GM12878 (cell line): ENCODE results near the gene LEMD1. TPM values are rescaled to one million over a fixed set of nuclear protein-coding genes. Genes with fewer than 3 reads are reported as not detected.

Source experiments
- BCL3 ChIP-seq: IDR thresholded peaks from 2 replicates; pipeline ENCODE4 v1.6.1; 2011; ENCODE audit warnings: borderline replicate concordance, low read depth, mild to moderate bottlenecking, moderate library complexity, low read length; ENCODE audit not compliant: insufficient read depth, poor library complexity, severe bottlenecking
- CEBPZ ChIP-seq: fragments of 150-350 bp; IDR thresholded peaks from 2 replicates; pipeline ENCODE4 v1.6.1; 2016; ENCODE audit warnings: low read depth, low read length
- EGR1 ChIP-seq, 2 experiments: IDR thresholded peaks; 1 replicate in 1 of 2; 2 replicates in 1 of 2; pipeline ENCODE4 v1.6.1; 2011 to 2012; ENCODE audit warnings: low read depth in 2 of 2, low read length in 2 of 2, borderline replicate concordance in 1 of 2, mild to moderate bottlenecking in 1 of 2, moderate library complexity in 1 of 2
- GABPA ChIP-seq: IDR thresholded peaks from 2 replicates; pipeline ENCODE4 v1.6.1; 2014; ENCODE audit warnings: antibody characterized with exemption, low read depth, mild to moderate bottlenecking, inconsistent platforms
- JUND ChIP-seq: IDR thresholded peaks from 2 replicates; pipeline ENCODE4 v1.6.1; 2012; ENCODE audit warnings: low read depth, mild to moderate bottlenecking, low read length, improper control_type of control experiment, moderate library complexity
- KLF5 ChIP-seq: fragments of 450-650 bp; IDR thresholded peaks from 2 replicates; pipeline ENCODE4 v1.6.1; 2014; ENCODE audit warnings: mild to moderate bottlenecking; ENCODE audit not compliant: partially characterized antibody
- NFYA ChIP-seq: IDR thresholded peaks from 2 replicates; pipeline ENCODE4 v1.6.1; 2011; ENCODE audit warnings: low read depth, mild to moderate bottlenecking, low read length, improper control_type of control experiment, borderline replicate concordance
- NFYB ChIP-seq: IDR thresholded peaks from 2 replicates; pipeline ENCODE4 v1.6.1; 2011; ENCODE audit warnings: low read depth, mild to moderate bottlenecking, low read length, improper control_type of control experiment, moderate library complexity; ENCODE audit not compliant: insufficient read depth
- NR2C1 ChIP-seq: fragments of 450-650 bp; IDR thresholded peaks from 2 replicates; pipeline ENCODE4 v1.6.1; 2017; ENCODE audit warnings: antibody characterized with exemption, mild to moderate bottlenecking, moderate library complexity
- POLR2AphosphoS2 ChIP-seq: IDR thresholded peaks from 2 replicates; pipeline ENCODE4 v1.6.1; 2011; ENCODE audit warnings: low read depth, mild to moderate bottlenecking, low read length, improper control_type of control experiment, moderate library complexity
- SMAD5 ChIP-seq: IDR thresholded peaks from 2 replicates; pipeline ENCODE4 v1.6.1; 2016; ENCODE audit warnings: antibody characterized with exemption, low read depth
- SMC3 ChIP-seq: IDR thresholded peaks from 2 replicates; pipeline ENCODE4 v1.6.1; 2011; ENCODE audit warnings: low read length, improper control_type of control experiment, borderline replicate concordance
- SREBF1 ChIP-seq: IDR thresholded peaks from 2 replicates; pipeline ENCODE4 v1.6.1; 2012; ENCODE audit warnings: mild to moderate bottlenecking, low read length
- YBX1 ChIP-seq: fragments of 450-650 bp; IDR thresholded peaks from 2 replicates; pipeline ENCODE4 v1.6.1; 2016; ENCODE audit warnings: antibody characterized with exemption
- ZBED1 ChIP-seq: IDR thresholded peaks from 2 replicates; pipeline ENCODE4 v1.6.1; 2016; ENCODE audit warnings: borderline replicate concordance
- ZBTB11 ChIP-seq: fragments of 450-650 bp; formaldehyde crosslinking; IDR thresholded peaks from 2 replicates; pipeline ENCODE4 v1.5.0; 2022; ENCODE audit warnings: mild to moderate bottlenecking, missing genetic modification characterization
- ZNF622 ChIP-seq: fragments of 450-650 bp; IDR thresholded peaks from 2 replicates; pipeline ENCODE4 v1.6.1; 2017; ENCODE audit warnings: mild to moderate bottlenecking, inconsistent platforms
- polyA plus RNA-seq, 11 experiments: library from polyadenylated mRNA; depleted of rRNA in 4 of 11; unstranded in 6 of 11; stranded (reverse) in 5 of 11; fragments of >200 nt; fragmentation: Nextera tagmentation in 4 of 11; fragmentation: Illumina TruSeq in 1 of 11; extraction: Ambion mirVana in 4 of 11; extraction: Trizol in 1 of 11; gene quantifications; 1 replicate in 1 of 11; 2 replicates in 10 of 11; pipeline versions ENCODE4 v1.2.1 to v1.2.3, GENCODE V29; 2011 to 2016; ENCODE audit warnings: inconsistent platforms in 2 of 11, missing spikeins in 2 of 11, low read depth in 1 of 11
- total RNA-seq, 4 experiments: library from RNA; depleted of rRNA in 3 of 4; stranded (reverse); fragments of >200 nt in 3 of 4; fragmentation: Illumina TruSeq in 1 of 4; extraction: Trizol in 1 of 4; gene quantifications; 2 replicates each; pipeline versions ENCODE4 v1.2.1 to v1.2.3, GENCODE V29; 2013 to 2021
- TF ChIP-seq, protein P1 (sequence below): fragments of 450-650 bp; IDR thresholded peaks from 2 replicates; pipeline ENCODE4 v1.6.1; 2018; ENCODE audit warnings: mild to moderate bottlenecking, low read depth, moderate library complexity; ENCODE audit not compliant: partially characterized antibody

LEMD1 gene
- total and polyA plus RNA-seq, 10 of the 15 experiments (the other 5 are each of a cell fraction or from before 2014, with no cell fraction given) = 0.19 to 1.2 (median 0.26) TPM; not detected in 7

DNA sequence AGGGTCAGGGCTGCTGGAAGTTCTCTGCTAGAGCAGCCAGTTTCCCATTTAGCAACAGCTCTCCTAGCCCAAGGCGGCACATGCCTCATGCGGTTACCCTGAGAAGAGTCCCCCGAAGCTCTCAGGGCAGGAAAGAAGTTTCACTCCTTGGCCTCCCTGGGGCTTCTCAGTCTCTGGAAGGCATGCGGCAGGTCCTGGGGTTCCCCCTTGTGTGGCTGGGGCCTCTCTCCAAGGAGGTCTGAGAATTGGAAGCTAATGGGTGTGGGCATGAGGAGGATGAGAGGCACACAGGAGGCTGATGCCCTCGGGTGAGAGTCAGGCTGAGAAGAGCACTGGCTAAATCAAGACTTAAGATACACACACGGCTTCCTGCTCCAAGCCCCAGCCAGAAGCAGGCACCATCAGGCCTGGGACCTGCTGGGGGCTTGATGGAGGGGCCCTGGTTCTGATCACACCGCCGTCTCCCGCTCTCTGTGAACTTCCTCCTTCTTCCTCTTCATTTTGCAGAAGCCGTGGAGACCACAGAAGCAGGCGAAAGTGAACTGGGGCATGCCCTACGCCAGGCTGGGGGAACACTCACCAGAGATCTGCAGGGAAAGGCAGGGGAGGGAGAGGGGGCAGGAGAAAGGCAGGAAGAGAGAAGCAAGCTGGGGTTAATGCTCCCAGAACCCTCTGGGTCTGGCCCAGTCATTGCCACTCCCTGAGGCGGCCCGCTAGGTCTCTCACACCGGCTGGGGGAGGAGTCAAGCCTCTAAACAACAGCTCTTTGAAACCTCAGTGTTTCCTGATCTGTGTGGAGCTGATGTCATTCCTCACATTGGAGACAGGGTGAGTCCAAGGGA lies 18.8 kb upstream of the LEMD1 start (continued):
- TF ChIP-seq ZBTB11 (no peak), YBX1 (no peak), CEBPZ (no peak), ZBED1 (no peak), SMAD5 (no peak), JUND (no peak), NFYB (no peak), SMC3 (0 out of 2 replicates have a peak, but pooled peaks have one; percentile 7), ZNF622 (no peak), GABPA (no peak), POLR2AphosphoS2 (no peak), NR2C1 (no peak), EGR1 (IDR thresholded peaks at IDR 0.05; ENCODE audit: borderline replicate concordance in 1 of 2, low read depth in 2 of 2, low read length in 2 of 2) (no peak), BCL3 (no peak), NFYA (no peak), SREBF1 (no peak), KLF5 (no peak)
- TF ChIP-seq, protein P1, sequence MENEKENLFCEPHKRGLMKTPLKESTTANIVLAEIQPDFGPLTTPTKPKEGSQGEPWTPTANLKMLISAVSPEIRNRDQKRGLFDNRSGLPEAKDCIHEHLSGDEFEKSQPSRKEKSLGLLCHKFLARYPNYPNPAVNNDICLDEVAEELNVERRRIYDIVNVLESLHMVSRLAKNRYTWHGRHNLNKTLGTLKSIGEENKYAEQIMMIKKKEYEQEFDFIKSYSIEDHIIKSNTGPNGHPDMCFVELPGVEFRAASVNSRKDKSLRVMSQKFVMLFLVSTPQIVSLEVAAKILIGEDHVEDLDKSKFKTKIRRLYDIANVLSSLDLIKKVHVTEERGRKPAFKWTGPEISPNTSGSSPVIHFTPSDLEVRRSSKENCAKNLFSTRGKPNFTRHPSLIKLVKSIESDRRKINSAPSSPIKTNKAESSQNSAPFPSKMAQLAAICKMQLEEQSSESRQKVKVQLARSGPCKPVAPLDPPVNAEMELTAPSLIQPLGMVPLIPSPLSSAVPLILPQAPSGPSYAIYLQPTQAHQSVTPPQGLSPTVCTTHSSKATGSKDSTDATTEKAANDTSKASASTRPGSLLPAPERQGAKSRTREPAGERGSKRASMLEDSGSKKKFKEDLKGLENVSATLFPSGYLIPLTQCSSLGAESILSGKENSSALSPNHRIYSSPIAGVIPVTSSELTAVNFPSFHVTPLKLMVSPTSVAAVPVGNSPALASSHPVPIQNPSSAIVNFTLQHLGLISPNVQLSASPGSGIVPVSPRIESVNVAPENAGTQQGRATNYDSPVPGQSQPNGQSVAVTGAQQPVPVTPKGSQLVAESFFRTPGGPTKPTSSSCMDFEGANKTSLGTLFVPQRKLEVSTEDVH = no peak
